Measurements from ENCODE around the gene ITPRID1.

Gene ITPRID1

DNA sequence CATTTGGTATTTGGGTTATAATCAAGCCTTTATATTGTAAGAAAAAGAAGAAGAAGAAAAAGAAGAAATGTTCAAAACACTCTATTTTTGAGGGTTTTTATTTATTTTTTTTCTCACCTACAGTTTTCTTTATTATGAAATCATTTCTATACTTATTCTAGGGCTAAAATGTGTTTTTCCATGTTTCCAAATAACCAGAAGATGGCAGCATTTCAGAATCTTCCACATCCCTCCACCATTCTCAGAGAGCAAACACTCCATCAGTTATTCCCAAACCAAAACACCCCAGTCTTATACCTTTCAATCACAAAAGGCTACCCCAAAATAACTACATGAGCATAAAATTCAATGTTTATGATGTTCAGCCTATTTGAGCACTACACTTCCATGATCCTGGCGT, 134.4 kb downstream of the ITPRID1 start:
- TF ChIP-seq ZFX (IDR thresholded peaks at IDR 0.05) = no peak
- TF ChIP-seq, protein P1, sequence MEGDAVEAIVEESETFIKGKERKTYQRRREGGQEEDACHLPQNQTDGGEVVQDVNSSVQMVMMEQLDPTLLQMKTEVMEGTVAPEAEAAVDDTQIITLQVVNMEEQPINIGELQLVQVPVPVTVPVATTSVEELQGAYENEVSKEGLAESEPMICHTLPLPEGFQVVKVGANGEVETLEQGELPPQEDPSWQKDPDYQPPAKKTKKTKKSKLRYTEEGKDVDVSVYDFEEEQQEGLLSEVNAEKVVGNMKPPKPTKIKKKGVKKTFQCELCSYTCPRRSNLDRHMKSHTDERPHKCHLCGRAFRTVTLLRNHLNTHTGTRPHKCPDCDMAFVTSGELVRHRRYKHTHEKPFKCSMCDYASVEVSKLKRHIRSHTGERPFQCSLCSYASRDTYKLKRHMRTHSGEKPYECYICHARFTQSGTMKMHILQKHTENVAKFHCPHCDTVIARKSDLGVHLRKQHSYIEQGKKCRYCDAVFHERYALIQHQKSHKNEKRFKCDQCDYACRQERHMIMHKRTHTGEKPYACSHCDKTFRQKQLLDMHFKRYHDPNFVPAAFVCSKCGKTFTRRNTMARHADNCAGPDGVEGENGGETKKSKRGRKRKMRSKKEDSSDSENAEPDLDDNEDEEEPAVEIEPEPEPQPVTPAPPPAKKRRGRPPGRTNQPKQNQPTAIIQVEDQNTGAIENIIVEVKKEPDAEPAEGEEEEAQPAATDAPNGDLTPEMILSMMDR (conservative IDR thresholded peaks at IDR 0.05) = peak; percentile 16
- H3K27ac ChIP-seq = no peak overlapping the region

DNA sequence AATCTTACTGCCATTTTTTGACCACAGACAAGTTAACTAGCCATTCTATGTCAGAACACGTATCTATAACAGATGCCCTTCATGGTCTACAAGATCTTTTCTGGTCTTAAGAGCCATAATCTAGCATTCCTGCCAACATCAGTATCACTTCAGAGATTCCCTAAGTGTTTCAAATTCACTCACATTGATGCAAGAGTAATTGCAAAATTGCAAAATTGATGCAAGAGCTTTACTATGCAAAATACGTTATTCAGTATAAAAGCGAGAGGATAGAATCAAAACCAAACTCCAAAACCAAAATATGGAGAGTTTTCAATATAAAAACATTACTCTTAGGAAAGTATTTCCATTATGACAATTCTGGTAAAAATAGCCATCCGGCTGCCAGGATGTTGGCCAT, 135.0 kb downstream of the ITPRID1 start:
- H3K27ac ChIP-seq = no peak overlapping the region
- TF ChIP-seq, protein P1 (conservative IDR thresholded peaks at IDR 0.05) = no peak
- no peak for TF ChIP-seq ZFX (IDR thresholded peaks at IDR 0.05)

DNA sequence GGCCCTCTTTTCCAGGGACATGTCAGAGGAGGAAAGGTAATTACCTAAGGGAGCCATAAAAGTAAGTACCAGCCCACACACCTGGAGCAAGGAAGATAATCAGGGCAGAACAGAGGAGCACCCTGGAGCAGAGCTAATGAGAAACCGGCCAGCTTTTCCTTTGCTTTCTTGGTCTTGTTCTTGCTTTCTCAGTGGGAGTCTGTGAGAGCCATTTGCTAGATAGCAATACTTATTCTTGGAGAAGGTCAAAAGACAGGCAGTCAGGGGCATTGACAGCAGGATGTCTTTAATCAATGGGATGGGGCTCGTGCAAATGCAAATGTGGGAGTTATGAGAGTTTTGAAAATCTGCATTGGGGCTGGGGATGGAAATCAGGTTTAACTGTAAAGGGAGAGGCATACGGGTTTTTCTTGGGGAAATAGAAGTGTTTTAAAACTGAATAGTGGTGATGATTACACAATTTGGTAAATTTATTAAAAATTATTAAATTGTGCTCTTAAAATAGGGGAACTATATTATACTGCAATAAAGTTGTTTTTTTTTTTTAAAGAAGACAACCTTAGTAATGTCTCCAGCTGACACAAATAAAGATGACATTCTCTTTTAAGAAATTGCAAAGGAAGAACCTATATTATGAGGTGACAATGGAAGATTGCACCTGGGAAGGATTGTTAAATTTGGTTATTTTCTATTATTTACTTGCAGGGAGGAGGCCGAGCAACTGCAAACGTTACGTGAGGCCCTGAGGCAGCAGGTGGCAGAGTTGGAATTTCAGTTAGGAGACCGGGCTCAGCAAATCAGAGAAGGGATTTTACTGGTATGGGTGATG, 137.6 kb downstream of the ITPRID1 start:
- H3K27ac ChIP-seq = no peak overlapping the region
- TF ChIP-seq ZFX (IDR thresholded peaks at IDR 0.05) = no peak
- TF ChIP-seq, protein P1 (conservative IDR thresholded peaks at IDR 0.05) = no peak

DNA sequence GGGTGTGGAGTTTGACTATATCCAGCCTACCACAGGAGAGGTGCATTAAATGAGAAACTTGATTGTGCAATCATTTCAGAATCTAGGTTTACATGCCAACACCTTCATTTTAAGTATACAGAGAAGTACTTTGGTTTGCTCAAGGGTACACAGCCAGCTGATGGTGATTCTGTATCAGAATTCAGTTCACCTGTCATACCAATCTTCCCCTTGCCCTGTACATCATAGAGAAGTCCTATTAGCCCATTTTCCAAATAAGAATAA, 138.1 kb downstream of the ITPRID1 start:
- H3K27ac ChIP-seq = no peak overlapping the region
- TF ChIP-seq ZFX (IDR thresholded peaks at IDR 0.05) = no peak
- TF ChIP-seq, protein P1 (conservative IDR thresholded peaks at IDR 0.05) = no peak

DNA sequence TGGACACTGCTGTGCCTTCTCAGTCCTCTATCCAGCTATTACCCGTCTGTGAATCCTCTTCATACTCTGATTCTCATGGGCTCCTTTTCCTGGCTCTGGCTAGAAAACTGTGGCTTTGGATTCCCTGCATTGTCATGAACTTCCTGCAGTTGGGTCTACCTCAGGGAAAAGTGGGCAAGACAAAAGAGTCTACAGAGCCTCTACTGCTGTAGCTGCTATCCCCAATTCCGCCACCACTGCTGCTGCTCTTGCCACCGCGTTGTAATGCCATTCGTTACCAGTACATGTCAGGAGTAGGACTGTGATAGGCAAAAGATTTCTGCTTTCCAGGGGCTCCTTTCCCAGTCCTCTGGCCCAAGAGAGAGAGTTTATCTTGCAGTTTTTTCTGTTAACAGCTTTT, 149.2 kb downstream of the ITPRID1 start:
- no peak for TF ChIP-seq ZFX (IDR thresholded peaks at IDR 0.05)
- H3K27ac ChIP-seq = no peak overlapping the region

DNA sequence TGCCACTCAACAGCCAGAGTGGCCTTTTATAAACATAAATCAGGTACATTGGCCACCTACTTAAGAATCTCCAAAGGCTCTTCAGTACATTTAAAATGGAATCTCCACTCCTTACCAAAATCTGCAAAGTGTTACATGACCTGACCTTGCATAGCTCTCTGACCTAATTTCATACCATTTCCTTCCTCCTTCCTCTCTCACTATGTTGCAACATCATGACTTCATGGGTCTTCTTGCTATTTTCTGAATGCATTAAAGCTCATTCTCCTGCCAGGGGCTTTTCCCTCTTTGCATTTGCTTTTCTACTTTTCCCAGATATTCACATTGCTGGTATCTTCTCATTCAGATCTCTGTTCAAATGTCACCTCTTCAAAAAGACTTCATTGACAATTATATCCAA, 151.0 kb downstream of the ITPRID1 start:
- TF ChIP-seq, protein P1 (conservative IDR thresholded peaks at IDR 0.05) = no peak
- no peak for TF ChIP-seq ZFX (IDR thresholded peaks at IDR 0.05)
- no peak overlapping the region for H3K27ac ChIP-seq

DNA sequence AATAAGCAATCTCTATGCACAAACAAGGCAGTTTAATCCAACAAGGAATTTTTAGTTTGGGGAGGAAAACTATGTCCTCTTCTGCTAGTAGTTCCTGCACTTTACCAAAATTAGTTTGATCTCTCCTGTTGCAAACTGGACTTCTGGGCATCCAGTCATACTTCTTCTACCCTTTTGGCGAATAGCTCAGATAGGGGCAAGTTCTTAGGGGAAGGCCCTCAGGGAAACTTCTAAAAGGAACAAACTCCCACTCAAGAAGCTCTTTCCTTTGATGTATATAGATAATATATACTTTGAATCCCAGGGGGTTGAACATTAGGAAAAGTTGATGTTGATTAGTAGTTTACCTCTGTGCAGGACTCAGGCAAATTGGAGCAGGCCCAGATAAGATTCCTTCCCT, 151.7 kb downstream of the ITPRID1 start:
- H3K27ac ChIP-seq = no peak overlapping the region
- TF ChIP-seq, protein P1 (conservative IDR thresholded peaks at IDR 0.05) = no peak

DNA sequence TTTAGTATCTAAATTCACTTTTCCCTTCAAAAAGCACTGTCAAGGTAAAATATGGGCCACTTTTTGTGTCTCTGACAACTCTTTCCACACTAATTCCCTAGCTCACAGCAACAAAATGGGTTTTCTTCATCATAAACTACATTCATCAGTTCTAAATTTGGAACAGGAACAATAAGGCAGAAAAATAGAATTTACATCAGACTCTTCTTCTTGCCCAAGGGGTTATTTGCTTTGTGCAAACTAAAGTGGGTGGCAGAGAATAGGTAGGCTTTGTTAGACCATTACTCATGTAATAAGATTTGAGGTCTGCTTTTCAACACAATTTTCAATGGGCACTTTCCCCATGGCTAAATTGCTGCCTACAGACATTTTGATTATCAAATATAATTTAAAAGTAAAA, 155.6 kb downstream of the ITPRID1 start:
- no peak overlapping the region for H3K27ac ChIP-seq
- no peak for TF ChIP-seq ZFX (IDR thresholded peaks at IDR 0.05)
- TF ChIP-seq, protein P1 (conservative IDR thresholded peaks at IDR 0.05) = no peak
